Mononuclear cell (primary cell): ENCODE results near the gene PHAF1. TPM values are rescaled to one million over a fixed set of nuclear protein-coding genes. Genes with fewer than 3 reads are reported as not detected.

Experiments
- H3K27me3 ChIP-seq: 2 replicates; pipeline ENCODE4 v1.6.0; 2011; ENCODE audit warnings: low read length, control low read depth; ENCODE audit not compliant: insufficient read depth
- H3K4me1 ChIP-seq: 2 replicates; pipeline ENCODE4 v1.5.1; 2011; ENCODE audit warnings: mild to moderate bottlenecking, low read length, control low read depth; ENCODE audit not compliant: insufficient read depth
- H3K4me3 ChIP-seq: 2 replicates; pipeline ENCODE4 v1.5.1; 2011; ENCODE audit warnings: mild to moderate bottlenecking, low read length, moderate library complexity
- H3K9me3 ChIP-seq: 2 replicates; pipeline ENCODE4 v1.5.1; 2011; ENCODE audit warnings: low read depth, mild to moderate bottlenecking, control low read depth, low read length
- total RNA-seq: library from RNA; depleted of rRNA; stranded (reverse); fragments of >200 nt; gene quantifications from one replicate; pipeline ENCODE4 v1.2.3, GENCODE V29; 2012

The PHAF1 gene
- total RNA-seq, 1 donor, result 32.5 TPM

- peaks cover 86% of the 10 kb centered on the region for H3K4me1 ChIP-seq
- no peak overlapping the region for H3K4me3 ChIP-seq
- peaks cover 50% of the 10 kb centered on the region for H3K27me3 ChIP-seq
- H3K9me3 ChIP-seq, result no peaks in the 10 kb centered on the region
These were observed 51.9 kb downstream of the PHAF1 start for GRCh38 chr16:67161595-67162058.

- Histone ChIP-seq H3K4me3 (no peak overlapping the region), H3K9me3 (no peaks in the 10 kb centered on the region), H3K4me1 (peaks cover 76% of the 10 kb centered on the region), H3K27me3 (peaks cover 60% of the 10 kb centered on the region)
These were observed 52.9 kb downstream of the PHAF1 start for GRCh38 chr16:67162506-67163163.

GRCh38 chr16:67163164-67163998 lies 53.6 kb downstream of the PHAF1 start:
- peaks cover 68% of the 10 kb centered on the region for H3K4me1 ChIP-seq
- peaks cover 68% of the 10 kb centered on the region for H3K27me3 ChIP-seq
- no peaks in the 10 kb centered on the region for H3K9me3 ChIP-seq
- no peak overlapping the region for H3K4me3 ChIP-seq

- H3K9me3 ChIP-seq, result no peaks in the 10 kb centered on the region
- peaks cover 62% of the 10 kb centered on the region for H3K4me1 ChIP-seq
- H3K4me3 ChIP-seq, result no peak overlapping the region
- H3K27me3 ChIP-seq, result peaks cover 75% of the 10 kb centered on the region
These were observed 54.3 kb downstream of the PHAF1 start for GRCh38 chr16:67163999-67164558.

GRCh38 chr16:67164599-67165061 lies 54.9 kb downstream of the PHAF1 start, which contains the start of gene HSF4:
TSS of gene HSF4 (plus strand) at chr16:67164745. CDS start at chr16:67164812, 67 bp downstream.
- Histone ChIP-seq H3K4me3 (no peak within 1 kb of the TSS), H3K9me3 (no peaks in the 10 kb centered on the region), H3K4me1 (peaks cover 64% of the 10 kb centered on the region), H3K27me3 (peaks cover 80% of the 10 kb centered on the region)

GRCh38 chr16:67165121-67166078 lies 55.7 kb downstream of the PHAF1 start:
- Histone ChIP-seq H3K9me3 (no peaks in the 10 kb centered on the region), H3K4me1 (peaks cover 65% of the 10 kb centered on the region), H3K4me3 (no peak overlapping the region), H3K27me3 (peaks cover 84% of the 10 kb centered on the region)

GRCh38 chr16:67166110-67166547 lies 56.4 kb downstream of the PHAF1 start:
- H3K4me1 ChIP-seq, result peaks cover 62% of the 10 kb centered on the region
- H3K9me3 ChIP-seq, result no peaks in the 10 kb centered on the region
- H3K27me3 ChIP-seq, result peaks cover 89% of the 10 kb centered on the region
- H3K4me3 ChIP-seq, result no peak overlapping the region

GRCh38 chr16:67166598-67167168 lies 56.9 kb downstream of the PHAF1 start:
- H3K4me3 ChIP-seq, result no peak overlapping the region
- H3K4me1 ChIP-seq, result peaks cover 62% of the 10 kb centered on the region
- H3K27me3 ChIP-seq, result peaks cover 88% of the 10 kb centered on the region
- no peaks in the 10 kb centered on the region for H3K9me3 ChIP-seq

- peaks cover 61% of the 10 kb centered on the region for H3K4me1 ChIP-seq
- no peaks in the 10 kb centered on the region for H3K9me3 ChIP-seq
- H3K27me3 ChIP-seq, result peaks cover 80% of the 10 kb centered on the region
- no peak overlapping the region for H3K4me3 ChIP-seq
These were observed 57.8 kb downstream of the PHAF1 start for GRCh38 chr16:67167588-67167987.

GRCh38 chr16:67169011-67169451 lies 59.3 kb downstream of the PHAF1 start:
- Histone ChIP-seq H3K27me3 (peaks cover 73% of the 10 kb centered on the region), H3K9me3 (no peaks in the 10 kb centered on the region), H3K4me1 (peaks cover 61% of the 10 kb centered on the region), H3K4me3 (no peak overlapping the region)

- Histone ChIP-seq H3K27me3 (peaks cover 73% of the 10 kb centered on the region), H3K4me3 (no peak overlapping the region), H3K9me3 (no peaks in the 10 kb centered on the region), H3K4me1 (peaks cover 61% of the 10 kb centered on the region)
These were observed 60.0 kb downstream of the PHAF1 start for GRCh38 chr16:67169642-67170167.

- peaks cover 73% of the 10 kb centered on the region for H3K27me3 ChIP-seq
- H3K4me3 ChIP-seq, result no peak within 1 kb of the TSS
- H3K9me3 ChIP-seq, result no peaks in the 10 kb centered on the region
- H3K4me1 ChIP-seq, result peaks cover 58% of the 10 kb centered on the region
These were observed 60.6 kb downstream of the PHAF1 start, which contains the start of gene NOL3 for GRCh38 chr16:67170168-67170948. TSS of gene NOL3 (plus strand) at chr16:67170538.
